NCI-H1105 (cell line): Measurements from ENCODE around the gene PIGC.

Source experiments
- DNase-seq: peaks from one replicate; lab custom pipeline; 2025; lab: John Stamatoyannopoulos, UW

PIGC gene

GRCh38 chr1:172398970-172399755, 44.7 kb downstream of the PIGC start:
- no peak for DNase-seq

GRCh38 chr1:172398193-172398592, 45.7 kb downstream of the PIGC start:
- DNase-seq = no peak

GRCh38 chr1:172397633-172398032, 46.2 kb downstream of the PIGC start:
- DNase-seq = no peak

- DNase-seq = no peak
Observed at GRCh38 chr1:172397221-172397620, 46.6 kb downstream of the PIGC start.

GRCh38 chr1:172395576-172395975, 48.3 kb downstream of the PIGC start:
- DNase-seq = no peak

- no peak for DNase-seq
Observed at GRCh38 chr1:172394811-172395210, 49.1 kb downstream of the PIGC start.

- DNase-seq = no peak
Observed at GRCh38 chr1:172394141-172394751, 49.6 kb downstream of the PIGC start.

- no peak for DNase-seq
Observed at GRCh38 chr1:172393354-172393753, 50.5 kb downstream of the PIGC start.

GRCh38 chr1:172391976-172392375, 51.9 kb downstream of the PIGC start:
- DNase-seq = no peak
